ENCODE measurements around the gene TRAPPC12.
"Not testable (repeated sequence)": the region's sequence is repeated elsewhere in the genome, so short reads cannot be mapped to it uniquely, and the experiment has no call there.

Gene TRAPPC12

GRCh38 chr2:3433776-3434400, 54.4 kb downstream of the TRAPPC12 start:
- no peak for DNase-seq

GRCh38 chr2:3434654-3435053, 55.2 kb downstream of the TRAPPC12 start:
- no peak for DNase-seq

- peak; percentile 21 for DNase-seq
These were observed 56.0 kb downstream of the TRAPPC12 start for GRCh38 chr2:3435445-3435844.

- no peak for DNase-seq
These were observed 61.0 kb downstream of the TRAPPC12 start for GRCh38 chr2:3440477-3440876.

GRCh38 chr2:3441465-3441864, 62.0 kb downstream of the TRAPPC12 start:
- DNase-seq, result no peak

- DNase-seq, result no peak
These were observed 62.7 kb downstream of the TRAPPC12 start for GRCh38 chr2:3442185-3442584.

- no peak for DNase-seq
These were observed 63.6 kb downstream of the TRAPPC12 start for GRCh38 chr2:3443083-3443482.

GRCh38 chr2:3443506-3444084, 64.1 kb downstream of the TRAPPC12 start:
- DNase-seq, result no peak

GRCh38 chr2:3445891-3446290, 66.4 kb downstream of the TRAPPC12 start:
- no peak for DNase-seq

- no peak for DNase-seq
These were observed 66.9 kb downstream of the TRAPPC12 start for GRCh38 chr2:3446381-3446780.

- not testable (repeated sequence) for DNase-seq
These were observed 67.7 kb downstream of the TRAPPC12 start for GRCh38 chr2:3447186-3447585.

GRCh38 chr2:3447789-3448317, 68.4 kb downstream of the TRAPPC12 start:
- no peak for DNase-seq

GRCh38 chr2:3448441-3448911, 69.0 kb downstream of the TRAPPC12 start:
- DNase-seq, result not testable (repeated sequence)

- DNase-seq, result no peak
These were observed 69.6 kb downstream of the TRAPPC12 start for GRCh38 chr2:3449086-3449485.

GRCh38 chr2:3449936-3450335, 70.4 kb downstream of the TRAPPC12 start:
- DNase-seq, result no peak

GRCh38 chr2:3450385-3451010, 71.0 kb downstream of the TRAPPC12 start:
- peak; percentile 89 for DNase-seq

- DNase-seq, result no peak
These were observed 71.7 kb downstream of the TRAPPC12 start for GRCh38 chr2:3451169-3451568.

GRCh38 chr2:3451926-3452671, 72.6 kb downstream of the TRAPPC12 start:
- DNase-seq, result no peak

GRCh38 chr2:3453190-3453999, 73.9 kb downstream of the TRAPPC12 start:
- no peak for DNase-seq

GRCh38 chr2:3454005-3454404, 74.5 kb downstream of the TRAPPC12 start:
- not testable (repeated sequence) for DNase-seq

- no peak for DNase-seq
These were observed 75.3 kb downstream of the TRAPPC12 start for GRCh38 chr2:3454802-3455201.

- DNase-seq, result no peak
These were observed 76.6 kb downstream of the TRAPPC12 start for GRCh38 chr2:3456125-3456524.
